Measurements from ENCODE around the gene PIM2. TPM values are rescaled to one million over a fixed set of nuclear protein-coding genes. Genes with fewer than 3 reads are reported as not detected.

Gene PIM2
- total and polyA plus RNA-seq, 9 of the 15 experiments (the other 6 are each of a cell fraction or from before 2014, with no cell fraction given), result 67.6 to 191 (median 108) TPM

DNA sequence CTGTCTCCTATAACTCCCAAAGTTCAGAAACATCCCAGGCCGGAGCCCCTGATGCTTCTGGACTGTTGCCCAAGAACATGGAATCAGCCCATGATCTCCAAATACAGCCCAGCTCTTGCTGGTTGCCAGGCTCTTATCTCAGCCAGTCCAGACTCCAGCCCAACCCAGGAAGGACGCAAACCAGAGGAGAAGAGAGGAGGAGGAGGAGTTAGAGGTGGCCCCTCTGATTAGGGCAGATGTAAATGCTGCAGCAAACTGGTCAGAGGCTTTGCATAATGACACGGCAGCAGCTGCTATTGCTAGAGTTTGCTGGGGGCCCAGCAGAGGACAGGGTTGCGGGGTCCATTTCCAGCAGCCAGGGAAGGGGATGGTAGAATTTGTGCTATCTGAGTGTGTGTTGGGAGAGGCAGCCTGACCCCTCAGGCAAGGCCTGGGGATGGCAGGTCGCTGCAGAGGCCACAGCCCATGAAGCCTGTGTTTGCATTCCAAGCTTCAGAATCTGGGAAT is 42.8 kb upstream of the PIM2 start (continued):
- TF ChIP-seq MYNN (IDR thresholded peaks at IDR 0.05) (peak; percentile 59), MYNN (CRISPR knock-in tag; IDR thresholded peaks at IDR 0.05) (no peak), MCM7 (IDR thresholded peaks at IDR 0.05) (no peak), ZNF561 (CRISPR knock-in tag; conservative IDR thresholded peaks at IDR 0.05) (no peak), GATAD2A (IDR thresholded peaks at IDR 0.05) (no peak), GTF2F1 (IDR thresholded peaks at IDR 0.05; ENCODE audit: low read depth, low read length) (no peak), ZNF75A (CRISPR knock-in tag; IDR thresholded peaks at IDR 0.05) (no peak), L3MBTL2 (IDR thresholded peaks at IDR 0.05) (no peak), RBM39 (optimal IDR thresholded peaks at IDR 0.05; ENCODE audit: low read depth, low read length) (no peak), ZBTB11 (CRISPR knock-in tag; IDR thresholded peaks at IDR 0.05) (no peak), KLF10 (CRISPR knock-in tag; IDR thresholded peaks at IDR 0.05) (no peak), RREB1 (CRISPR knock-in tag; IDR thresholded peaks at IDR 0.05) (no peak), NR2C1 (IDR thresholded peaks at IDR 0.05) (no peak), NR2C1 (tag; IDR thresholded peaks at IDR 0.05) (no peak), RBBP5 (IDR thresholded peaks at IDR 0.05; ENCODE audit: borderline replicate concordance, insufficient read depth, low read length, poor library complexity, severe bottlenecking) (no peak), HMGN3 (IDR thresholded peaks at IDR 0.05; ENCODE audit: borderline replicate concordance, extremely low read depth, insufficient read length, low read depth, low read length) (no peak), NR4A1 (CRISPR knock-in tag; IDR thresholded peaks at IDR 0.05) (no peak), NR4A1 (tag; IDR thresholded peaks at IDR 0.05) (no peak), ZNF512 (tag; IDR thresholded peaks at IDR 0.05) (no peak), ZZZ3 (IDR thresholded peaks at IDR 0.05) (no peak)

Data from K562 (cell line).